GM12801 (cell line): ENCODE measurements around the gene MFSD2A.
A peak's percentile ranks its signal among the peaks of the same experiment; 100 is the strongest.

Experiments
- CTCF ChIP-seq: IDR thresholded peaks from one replicate; pipeline ENCODE4 v1.5.1; 2011; ENCODE audit warnings: control low read depth; ENCODE audit not compliant: insufficient read length; ENCODE audit errors: extremely low read depth

Gene MFSD2A

GRCh38 chr1:39964552-39964951 lies 9.6 kb downstream of the MFSD2A start:
- TF ChIP-seq CTCF, result no peak

- TF ChIP-seq CTCF, result no peak
Observed at GRCh38 chr1:39965044-39965443, 10.1 kb downstream of the MFSD2A start.

GRCh38 chr1:39969048-39969447 lies 14.1 kb downstream of the MFSD2A start:
- no peak for TF ChIP-seq CTCF

- no peak for TF ChIP-seq CTCF
Observed at GRCh38 chr1:39969531-39970270, 14.8 kb downstream of the MFSD2A start.

- TF ChIP-seq CTCF, result no peak
Observed at GRCh38 chr1:39970274-39970673, 15.3 kb downstream of the MFSD2A start.

GRCh38 chr1:39971138-39971537 lies 16.2 kb downstream of the MFSD2A start:
- TF ChIP-seq CTCF, result no peak

GRCh38 chr1:39973503-39974135 lies 18.7 kb downstream of the MFSD2A start:
- peak; percentile 58 for TF ChIP-seq CTCF
